Ovary (tissue), 9 donors: Measurements from ENCODE around the gene TTC39B. TPM values are rescaled to one million over a fixed set of nuclear protein-coding genes. Genes with fewer than 3 reads are reported as not detected.

ENCODE experiments used
- DNase-seq, 5 donors: peaks; one replicate each; pipeline ENCODE4 v3.0.0-alpha.2; 2019 to 2020
- H3K27ac ChIP-seq, 2 donors: fragments of 200-600 bp; one replicate each; pipeline versions ENCODE4 v1.5.1 to v1.8.0; 2019 to 2022
- H3K27me3 ChIP-seq: fragments of 200-600 bp; one replicate; pipeline ENCODE4 v1.8.0; 2022
- H3K36me3 ChIP-seq: fragments of 200-600 bp; sonication (generic); one replicate; pipeline ENCODE4 v1.5.1; 2019
- H3K4me1 ChIP-seq: one replicate; pipeline ENCODE4 v1.8.1; 2013; ENCODE audit warnings: mild to moderate bottlenecking, moderate library complexity; ENCODE audit not compliant: insufficient read depth
- H3K4me3 ChIP-seq: fragments of 200-600 bp; sonication (generic); one replicate; pipeline ENCODE4 v1.5.1; 2017
- H3K9me3 ChIP-seq, 2 donors: fragments of 200-600 bp in 1 of 2; sonication (generic) in 1 of 2; one replicate each; pipeline versions ENCODE4 v1.5.1 to v1.8.1; 2013 to 2019; ENCODE audit warnings: mild to moderate bottlenecking in 1 of 2, moderate library complexity in 1 of 2
- CTCF ChIP-seq, 3 donors: fragments of 450-650 bp in 2 of 3; fragments of 200-600 bp in 1 of 3; IDR thresholded peaks; one replicate each; pipeline versions ENCODE4 v1.5.1 to v1.8.0; 2016 to 2022; ENCODE audit warnings: antibody characterized with exemption in 3 of 3, mild to moderate bottlenecking in 1 of 3
- EP300 ChIP-seq: sonication (generic); formaldehyde crosslinking; IDR thresholded peaks from one replicate; pipeline ENCODE4 v1.6.1; 2017; ENCODE audit warnings: antibody characterized with exemption
- POLR2A ChIP-seq: fragments of 450-650 bp; IDR thresholded peaks from one replicate; pipeline ENCODE4 v1.6.1; 2017; ENCODE audit warnings: antibody characterized with exemption, mild to moderate bottlenecking, moderate library complexity
- WGBS, 3 donors: extraction: QIAGEN DNeasy Blood & Tissue Kit in 1 of 3; methylation state at CpG; one replicate each; pipeline versions ENCODE4 v1.1.5 to v1.1.7; 2013 to 2017; 5-methylcytosine and 5-hydroxymethylcytosine counted together
- intact Hi-C, 4 donors: fragments of 100-400 bp; cut with DNase I; formaldehyde crosslinking; loops; one replicate each; pipeline versions ENCODE4 v1.11.0 to v1.15.1; 2022 to 2023
- polyA plus RNA-seq, 2 donors: library from polyadenylated mRNA; stranded (reverse); fragments of 200-250 nt in 1 of 2; fragments of 350-450 nt in 1 of 2; fragmentation: Illumina TruSeq in 1 of 2; extraction: RNeasy Lipid Tissue Mini Kit (QIAGEN cat#74804) in 1 of 2; gene quantifications; one replicate each; pipeline ENCODE4 v1.2.3, GENCODE V29; 2013 to 2014
- total RNA-seq, 7 donors: library from RNA; depleted of rRNA in 2 of 7; stranded (reverse); fragments of >200 nt in 2 of 7; fragmentation: NEBNext Ultra II Directional in 3 of 7; extraction: Animal tissue kit (Norgen Biotek cat#: 25700) in 3 of 7; gene quantifications; one replicate each; pipeline versions ENCODE4 v1.1.0 to v1.2.4, GENCODE V29; 2016 to 2023
- donor health status: DM: no; HTN: no; CAD: no; lungs with moderate emphysema.
- donor health status: DM: no; HTN: no; CAD: no.
- donor health status: Bipolar disorder and iron deficiency.
- donor health status: DM: yes; HTN: yes; CAD: no.
- donor health status: DM: no; HTN: no; CAD: no.
- donor health status: DM: yes; HTN: yes; CAD: no.

Gene TTC39B
- total and polyA plus RNA-seq, 9 donors, result 2.9 to 26.0 (median 11.0) TPM

- Histone ChIP-seq H3K27ac (no peak overlapping the region), H3K9me3 (no peaks in the 10 kb centered on the region), H3K4me3 (no peak overlapping the region), H3K36me3 (no peaks in the 10 kb centered on the region), H3K27me3 (no peaks in the 10 kb centered on the region), H3K4me1 (no peaks in the 10 kb centered on the region)
- DNase-seq, result no peak
- 45 to 57% (median 51%) methylated on average over 3 of the region's 3 CpGs for WGBS, 3 donors
- intact Hi-C loops, result loop anchor here in 1 of 4 donors (10.0 kb wide), 1 partner anchor 252 kb away; no protein-coding TSS in a partner anchor
- TF ChIP-seq EP300, result no peak
- no peak for TF ChIP-seq POLR2A
- no peak for TF ChIP-seq CTCF (IDR thresholded peaks at IDR 0.05)
Measured at GRCh38 chr9:15352306-15352705, 45.3 kb upstream of the TTC39B start.

- intact Hi-C loops, result loop anchor here in 1 of 4 donors (10.0 kb wide), 1 partner anchor 255 kb away; no protein-coding TSS in a partner anchor
- WGBS, 3 donors, result 76 to 79% (median 78%) methylated on average over 7 of the region's 7 CpGs
- TF ChIP-seq EP300 (no peak), POLR2A (no peak), CTCF (IDR thresholded peaks at IDR 0.05) (no peak)
Measured at GRCh38 chr9:15349892-15350761, 43.1 kb upstream of the TTC39B start.

GRCh38 chr9:15346837-15347236 is 39.8 kb upstream of the TTC39B start:
- H3K27me3 ChIP-seq, result no peaks in the 10 kb centered on the region
- no peak for DNase-seq
- H3K9me3 ChIP-seq, result no peaks in the 10 kb centered on the region
- TF ChIP-seq POLR2A, result no peak
- TF ChIP-seq EP300, result no peak
- H3K4me1 ChIP-seq, result no peaks in the 10 kb centered on the region
- intact Hi-C loops, result no loop called here
- H3K4me3 ChIP-seq, result no peak overlapping the region
- H3K27ac ChIP-seq, result no peak overlapping the region
- WGBS, 3 donors, result 0 to 43% (median 39%) methylated on average over 1 of the region's 1 CpG
- no peaks in the 10 kb centered on the region for H3K36me3 ChIP-seq

More at GRCh38 chr9:15349892-15350761, 43.1 kb upstream of the TTC39B start:
- H3K27ac ChIP-seq, result no peak overlapping the region
- H3K4me3 ChIP-seq, result no peak overlapping the region
- no peaks in the 10 kb centered on the region for H3K4me1 ChIP-seq
- DNase-seq, result no peak
- H3K9me3 ChIP-seq, result no peaks in the 10 kb centered on the region
- no peaks in the 10 kb centered on the region for H3K36me3 ChIP-seq
- H3K27me3 ChIP-seq, result no peaks in the 10 kb centered on the region

- no peaks in the 10 kb centered on the region for H3K27me3 ChIP-seq
- H3K36me3 ChIP-seq, result no peaks in the 10 kb centered on the region
- intact Hi-C loops, result no loop called here
- WGBS, 3 donors, result 76 to 94% (median 88%) methylated on average over 2 of the region's 2 CpGs
- H3K4me1 ChIP-seq, result no peaks in the 10 kb centered on the region
- H3K27ac ChIP-seq, result no peak overlapping the region
- H3K9me3 ChIP-seq, result no peaks in the 10 kb centered on the region
- TF ChIP-seq CTCF (IDR thresholded peaks at IDR 0.05) (no peak), EP300 (no peak)
- no peak overlapping the region for H3K4me3 ChIP-seq
- DNase-seq, result no peak
Measured at GRCh38 chr9:15344191-15344590, 37.2 kb upstream of the TTC39B start.

GRCh38 chr9:15333376-15333881 is 26.4 kb upstream of the TTC39B start:
- H3K9me3 ChIP-seq, result no peaks in the 10 kb centered on the region
- H3K27me3 ChIP-seq, result no peaks in the 10 kb centered on the region
- H3K4me3 ChIP-seq, result no peak overlapping the region
- WGBS, 3 donors, result 25 to 33% (median 28%) methylated on average over 4 of the region's 4 CpGs
- TF ChIP-seq CTCF (IDR thresholded peaks at IDR 0.05) (no peak), POLR2A (no peak), EP300 (no peak)
- no peak overlapping the region for H3K27ac ChIP-seq
- DNase-seq, result no peak
- H3K4me1 ChIP-seq, result no peaks in the 10 kb centered on the region
- intact Hi-C loops, result no loop called here
- no peaks in the 10 kb centered on the region for H3K36me3 ChIP-seq
